ENCODE results near the gene RCHY1. TPM values are rescaled to one million over a fixed set of nuclear protein-coding genes. Genes with fewer than 3 reads are reported as not detected.
"Not testable (repeated sequence)": the region's sequence is repeated elsewhere in the genome, so short reads cannot be mapped to it uniquely, and the experiment has no call there.

RCHY1 gene
- total RNA-seq, 4 donors from 2014 or later, result 14.0 to 18.7 (median 15.8) TPM

- no peak overlapping the region for H3K4me3 ChIP-seq
- DNase-seq (no peak), ATAC-seq (no peak)
- in situ Hi-C loops (cut with MboI; ENCODE audit: low sequenced_read_pairs in 4 of 4), result no loop called here
- peaks cover 0 to 19% of the 10 kb centered on the region in 2 donors for H3K36me3 ChIP-seq
- TF ChIP-seq POLR2A (IDR thresholded peaks at IDR 0.05), result no peak
- no peak for TF ChIP-seq CTCF (IDR thresholded peaks at IDR 0.05 in 4 of 5, conservative IDR thresholded peaks at IDR 0.05 in 1 of 5)
- intact Hi-C loops (cut with DNase I; ENCODE audit: low total_unique reads), result no loop called here
- no peak overlapping the region for H3K27ac ChIP-seq
- H3K9me3 ChIP-seq, result no peaks in the 10 kb centered on the region
- H3K27me3 ChIP-seq, result no peaks in the 10 kb centered on the region
- H3K4me1 ChIP-seq, result no peaks in the 10 kb centered on the region
These were observed 30.7 kb upstream of the RCHY1 start for GRCh38 chr4:75544870-75545269.

GRCh38 chr4:75544220-75544619 is 30.0 kb upstream of the RCHY1 start:
- H3K9me3 ChIP-seq; DNase-seq; in situ Hi-C loops (cut with MboI; ENCODE audit: low sequenced_read_pairs in 4 of 4); H3K4me1 ChIP-seq; intact Hi-C loops (cut with DNase I; ENCODE audit: low total_unique reads); H3K27ac ChIP-seq; H3K4me3 ChIP-seq; ATAC-seq; H3K27me3 ChIP-seq: not testable (repeated sequence)
- H3K36me3 ChIP-seq, result peaks cover 0 to 24% of the 10 kb centered on the region in 2 donors

- DNase-seq (no peak), ATAC-seq (no peak)
- Histone ChIP-seq H3K9me3 (no peaks in the 10 kb centered on the region), H3K36me3 (peaks cover 0 to 24% of the 10 kb centered on the region in 2 donors), H3K27me3 (no peaks in the 10 kb centered on the region), H3K4me3 (no peak overlapping the region), H3K4me1 (no peaks in the 10 kb centered on the region), H3K27ac (no peak overlapping the region)
- in situ Hi-C loops (cut with MboI; ENCODE audit: low sequenced_read_pairs in 4 of 4) (no loop called here), intact Hi-C loops (cut with DNase I; ENCODE audit: low total_unique reads) (no loop called here)
- TF ChIP-seq POLR2A (IDR thresholded peaks at IDR 0.05), result no peak
- TF ChIP-seq CTCF (IDR thresholded peaks at IDR 0.05 in 4 of 5, conservative IDR thresholded peaks at IDR 0.05 in 1 of 5), result no peak
These were observed 28.6 kb upstream of the RCHY1 start for GRCh38 chr4:75542824-75543223.

GRCh38 chr4:75537308-75537707 is 23.1 kb upstream of the RCHY1 start:
- ATAC-seq; H3K4me3 ChIP-seq; DNase-seq; in situ Hi-C loops (cut with MboI; ENCODE audit: low sequenced_read_pairs in 4 of 4); H3K27ac ChIP-seq; H3K9me3 ChIP-seq; intact Hi-C loops (cut with DNase I; ENCODE audit: low total_unique reads); H3K4me1 ChIP-seq; H3K27me3 ChIP-seq: not testable (repeated sequence)
- peaks cover 0 to 16% of the 10 kb centered on the region in 2 donors for H3K36me3 ChIP-seq

- ATAC-seq; H3K27me3 ChIP-seq; H3K9me3 ChIP-seq; in situ Hi-C loops (cut with MboI; ENCODE audit: low sequenced_read_pairs in 4 of 4); H3K27ac ChIP-seq; H3K4me3 ChIP-seq; H3K4me1 ChIP-seq; intact Hi-C loops (cut with DNase I; ENCODE audit: low total_unique reads); H3K36me3 ChIP-seq; DNase-seq: not testable (repeated sequence)
These were observed 19.7 kb upstream of the RCHY1 start for GRCh38 chr4:75533926-75534325.

GRCh38 chr4:75533339-75533887 is 19.2 kb upstream of the RCHY1 start:
- H3K9me3 ChIP-seq; intact Hi-C loops (cut with DNase I; ENCODE audit: low total_unique reads); DNase-seq; in situ Hi-C loops (cut with MboI; ENCODE audit: low sequenced_read_pairs in 4 of 4); H3K27me3 ChIP-seq; ATAC-seq; H3K4me1 ChIP-seq; H3K4me3 ChIP-seq; H3K27ac ChIP-seq: not testable (repeated sequence)
- H3K36me3 ChIP-seq, result peaks cover 0 to 10% of the 10 kb centered on the region in 2 donors

GRCh38 chr4:75531536-75532143 is 17.4 kb upstream of the RCHY1 start:
- H3K4me3 ChIP-seq; ATAC-seq; H3K9me3 ChIP-seq; DNase-seq; in situ Hi-C loops (cut with MboI; ENCODE audit: low sequenced_read_pairs in 4 of 4); H3K4me1 ChIP-seq; H3K27ac ChIP-seq; H3K27me3 ChIP-seq; intact Hi-C loops (cut with DNase I; ENCODE audit: low total_unique reads): not testable (repeated sequence)
- H3K36me3 ChIP-seq, result peaks cover 0 to 28% of the 10 kb centered on the region in 2 donors
